Neural cell (in vitro differentiated cells): ENCODE measurements around the gene PAX3.

Experiments used
- EP300 ChIP-seq: fragments of 450-650 bp; conservative IDR thresholded peaks from 2 replicates; pipeline ENCODE4 v1.6.1; 2014; ENCODE audit warnings: antibody characterized with exemption, mild to moderate bottlenecking, moderate library complexity; ENCODE audit not compliant: poor library complexity, severe bottlenecking
- EZH2 ChIP-seq: fragments of 200-600, 300-800 bp; shearing (Covaris generic), sonication (generic); IDR thresholded peaks from 2 replicates; pipeline ENCODE4 v1.6.1; 2014; ENCODE audit warnings: antibody characterized with exemption, low read length, borderline replicate concordance, mild to moderate bottlenecking; ENCODE audit not compliant: insufficient read depth, poor library complexity, severe bottlenecking
- MXI1 ChIP-seq: fragments of 450-650 bp; conservative IDR thresholded peaks from 2 replicates; pipeline ENCODE4 v1.6.1; 2014; ENCODE audit warnings: antibody characterized with exemption, mild to moderate bottlenecking; ENCODE audit not compliant: poor library complexity, severe bottlenecking
- RAD21 ChIP-seq: fragments of 450-650 bp; conservative IDR thresholded peaks from 2 replicates; pipeline ENCODE4 v1.6.1; 2014; ENCODE audit warnings: antibody characterized with exemption, mild to moderate bottlenecking, moderate library complexity
- TF ChIP-seq, protein P1 (sequence below): fragments of 450-650 bp; IDR thresholded peaks from 2 replicates; pipeline ENCODE4 v1.5.1; 2014; ENCODE audit warnings: antibody characterized with exemption, mild to moderate bottlenecking, moderate library complexity; ENCODE audit not compliant: poor library complexity, severe bottlenecking

- TF ChIP-seq EP300 (no peak), MXI1 (no peak), EZH2 (peak; percentile 77), RAD21 (no peak)
- TF ChIP-seq, protein P1, sequence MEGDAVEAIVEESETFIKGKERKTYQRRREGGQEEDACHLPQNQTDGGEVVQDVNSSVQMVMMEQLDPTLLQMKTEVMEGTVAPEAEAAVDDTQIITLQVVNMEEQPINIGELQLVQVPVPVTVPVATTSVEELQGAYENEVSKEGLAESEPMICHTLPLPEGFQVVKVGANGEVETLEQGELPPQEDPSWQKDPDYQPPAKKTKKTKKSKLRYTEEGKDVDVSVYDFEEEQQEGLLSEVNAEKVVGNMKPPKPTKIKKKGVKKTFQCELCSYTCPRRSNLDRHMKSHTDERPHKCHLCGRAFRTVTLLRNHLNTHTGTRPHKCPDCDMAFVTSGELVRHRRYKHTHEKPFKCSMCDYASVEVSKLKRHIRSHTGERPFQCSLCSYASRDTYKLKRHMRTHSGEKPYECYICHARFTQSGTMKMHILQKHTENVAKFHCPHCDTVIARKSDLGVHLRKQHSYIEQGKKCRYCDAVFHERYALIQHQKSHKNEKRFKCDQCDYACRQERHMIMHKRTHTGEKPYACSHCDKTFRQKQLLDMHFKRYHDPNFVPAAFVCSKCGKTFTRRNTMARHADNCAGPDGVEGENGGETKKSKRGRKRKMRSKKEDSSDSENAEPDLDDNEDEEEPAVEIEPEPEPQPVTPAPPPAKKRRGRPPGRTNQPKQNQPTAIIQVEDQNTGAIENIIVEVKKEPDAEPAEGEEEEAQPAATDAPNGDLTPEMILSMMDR = no peak
Observed at GRCh38 chr2:222301796-222302118, 3.0 kb upstream of the PAX3 start.
